Subcutaneous adipose tissue (tissue), 4 donors: ENCODE results near the gene TBC1D8. TPM values are rescaled to one million over a fixed set of nuclear protein-coding genes. Genes with fewer than 3 reads are reported as not detected.

Source experiments
- total RNA-seq, 4 donors: library from RNA; depleted of rRNA; stranded (reverse); fragments of >200 nt; gene quantifications; one replicate each; pipeline ENCODE4 v1.1.0, GENCODE V29; 2016
- TF ChIP-seq, protein P1 (sequence below): fragments of 450-650 bp; IDR thresholded peaks from one replicate; pipeline ENCODE4 v1.5.1; 2016; ENCODE audit warnings: low read depth, mild to moderate bottlenecking, control low read depth, antibody characterized with exemption, moderate library complexity

Gene TBC1D8
- total RNA-seq, 4 donors from 2014 or later = 21.2 to 119 (median 32.0) TPM

DNA sequence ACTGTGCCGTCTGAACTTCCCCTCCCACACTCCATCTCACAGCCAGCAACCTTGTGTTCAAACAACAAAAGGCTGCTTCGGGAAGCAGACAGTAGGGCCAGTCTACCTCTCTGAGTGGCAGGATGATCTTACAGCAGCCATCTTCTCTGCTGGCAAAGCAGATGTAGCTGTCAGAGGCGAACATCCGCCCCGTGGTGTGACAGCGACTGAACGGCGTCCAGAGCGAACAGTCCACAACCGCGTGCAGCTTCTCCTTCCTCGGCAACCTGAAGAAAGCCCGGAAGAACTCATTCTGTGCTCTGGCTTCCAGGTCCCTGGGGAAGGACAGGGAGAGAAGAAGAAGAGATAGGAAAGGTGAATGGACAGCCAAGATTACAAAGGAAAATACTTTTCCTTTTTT, 111.1 kb downstream of the TBC1D8 start:
- TF ChIP-seq, protein P1, sequence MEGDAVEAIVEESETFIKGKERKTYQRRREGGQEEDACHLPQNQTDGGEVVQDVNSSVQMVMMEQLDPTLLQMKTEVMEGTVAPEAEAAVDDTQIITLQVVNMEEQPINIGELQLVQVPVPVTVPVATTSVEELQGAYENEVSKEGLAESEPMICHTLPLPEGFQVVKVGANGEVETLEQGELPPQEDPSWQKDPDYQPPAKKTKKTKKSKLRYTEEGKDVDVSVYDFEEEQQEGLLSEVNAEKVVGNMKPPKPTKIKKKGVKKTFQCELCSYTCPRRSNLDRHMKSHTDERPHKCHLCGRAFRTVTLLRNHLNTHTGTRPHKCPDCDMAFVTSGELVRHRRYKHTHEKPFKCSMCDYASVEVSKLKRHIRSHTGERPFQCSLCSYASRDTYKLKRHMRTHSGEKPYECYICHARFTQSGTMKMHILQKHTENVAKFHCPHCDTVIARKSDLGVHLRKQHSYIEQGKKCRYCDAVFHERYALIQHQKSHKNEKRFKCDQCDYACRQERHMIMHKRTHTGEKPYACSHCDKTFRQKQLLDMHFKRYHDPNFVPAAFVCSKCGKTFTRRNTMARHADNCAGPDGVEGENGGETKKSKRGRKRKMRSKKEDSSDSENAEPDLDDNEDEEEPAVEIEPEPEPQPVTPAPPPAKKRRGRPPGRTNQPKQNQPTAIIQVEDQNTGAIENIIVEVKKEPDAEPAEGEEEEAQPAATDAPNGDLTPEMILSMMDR = no peak

DNA sequence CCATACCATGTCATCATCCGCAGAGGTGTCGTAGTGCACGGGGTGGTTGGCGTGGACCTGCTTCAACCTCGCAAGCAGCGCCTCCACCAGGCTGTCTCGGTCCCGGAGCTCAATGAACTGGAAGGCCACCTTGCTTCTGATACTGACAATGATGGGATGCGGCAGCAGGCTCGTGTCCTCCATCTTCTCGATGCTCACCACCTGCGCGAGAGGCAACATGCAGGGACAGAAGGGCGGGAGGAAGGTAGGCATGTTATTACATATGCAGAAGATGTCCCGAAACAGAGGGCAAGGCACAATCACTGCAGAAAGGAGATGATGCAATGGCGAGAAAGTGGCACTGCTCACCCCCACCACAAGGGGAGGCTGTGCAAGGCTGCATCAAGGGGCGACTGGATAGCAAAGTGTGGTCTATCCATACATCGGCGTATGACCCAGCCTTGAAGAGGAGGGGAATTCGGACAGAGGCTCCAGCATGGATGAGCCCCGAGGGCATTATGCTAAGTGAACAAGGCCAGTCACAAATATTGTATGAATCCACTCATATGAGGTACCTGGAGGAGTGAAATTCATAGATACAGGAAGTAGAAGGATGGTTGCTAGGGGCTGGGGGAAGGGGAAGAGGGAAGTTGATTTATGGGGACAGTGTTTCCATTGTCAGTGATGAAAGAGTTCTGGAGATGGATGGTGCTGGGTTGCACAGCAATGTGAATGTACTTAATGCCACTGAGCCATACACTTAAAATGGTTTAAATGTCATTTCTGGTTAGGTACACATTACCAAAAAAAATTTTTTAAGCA, 112.5 kb downstream of the TBC1D8 start:
- TF ChIP-seq, protein P1 = no peak

DNA sequence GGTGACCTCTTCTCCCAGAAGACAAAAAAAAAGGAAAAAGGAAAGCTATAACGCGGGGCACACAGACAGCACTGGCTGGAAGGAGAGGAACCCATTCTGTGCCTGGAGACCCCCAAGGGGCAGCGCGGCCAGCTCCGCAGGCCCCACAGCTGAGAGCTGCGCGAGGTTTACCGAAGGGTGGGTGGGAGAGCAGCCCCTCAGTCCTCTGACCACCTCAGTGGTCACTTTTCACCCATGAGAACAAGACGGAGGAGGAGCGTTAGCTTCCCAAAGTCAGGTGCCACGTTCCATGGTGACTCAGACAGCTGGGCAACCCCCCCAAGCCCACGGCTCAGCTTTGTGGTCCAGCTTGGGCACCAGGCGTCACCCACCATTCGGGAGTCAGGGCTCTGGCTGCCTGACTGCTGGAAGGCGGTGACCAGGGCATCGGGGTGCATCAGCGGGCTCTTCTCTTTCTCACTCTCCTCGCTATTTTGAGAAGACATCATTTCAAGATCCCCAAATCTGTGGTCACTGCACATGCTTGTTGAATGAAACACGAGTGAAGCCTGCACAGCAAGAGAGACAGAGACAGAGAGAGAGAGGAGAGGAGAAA, 113.9 kb downstream of the TBC1D8 start:
- TF ChIP-seq, protein P1 = no peak

DNA sequence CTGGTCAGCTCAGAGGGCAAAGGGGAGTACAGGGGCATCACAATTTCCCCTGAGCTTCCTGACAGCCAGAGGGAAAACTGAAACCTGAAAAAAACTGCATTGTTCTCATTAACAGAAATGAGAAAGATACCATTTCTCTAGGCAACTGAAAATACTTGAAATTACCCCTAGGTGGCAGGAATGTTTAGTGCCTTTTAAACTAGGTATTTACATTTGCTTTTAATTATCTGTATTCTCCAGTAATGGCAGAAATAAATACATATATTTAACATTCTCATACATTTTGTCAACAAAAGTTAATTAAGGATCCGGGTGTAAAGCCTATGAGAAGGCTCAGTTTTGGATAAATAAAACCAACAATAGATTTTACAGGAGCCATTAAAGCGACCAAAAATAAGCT, 114.6 kb downstream of the TBC1D8 start:
- TF ChIP-seq, protein P1 = no peak

DNA sequence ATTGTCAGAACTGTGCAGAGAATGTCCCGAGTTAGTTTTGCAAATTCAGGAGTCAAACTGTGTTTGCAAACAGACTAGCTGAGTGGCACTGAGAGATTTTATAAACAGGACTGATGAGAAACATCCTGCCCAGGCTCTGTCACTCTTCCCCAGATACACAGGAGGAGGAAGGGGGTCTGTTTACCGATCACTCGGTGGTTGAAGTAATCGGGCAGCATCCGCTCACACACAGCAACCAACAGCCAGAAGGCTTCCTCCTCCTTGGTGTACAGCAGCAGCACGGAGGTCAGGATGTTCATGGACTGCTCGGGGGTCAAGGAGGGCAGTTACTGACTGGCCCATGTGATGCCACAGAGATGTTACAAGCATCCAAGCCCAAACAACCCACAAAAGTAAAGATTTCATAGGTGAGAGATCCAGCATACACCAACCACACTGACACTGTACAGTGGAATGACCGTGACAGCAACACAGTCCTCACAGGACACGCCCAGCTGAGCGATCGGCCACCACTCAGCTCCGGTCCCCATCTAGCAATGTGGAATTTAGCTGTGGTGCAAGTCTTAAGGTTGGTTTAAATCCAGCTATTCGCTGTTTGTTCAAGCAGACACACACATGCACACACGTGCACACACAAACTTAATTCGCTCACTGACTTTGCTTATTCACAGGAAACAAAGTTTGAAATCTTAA, 119.0 kb downstream of the TBC1D8 start:
- TF ChIP-seq, protein P1 = no peak

DNA sequence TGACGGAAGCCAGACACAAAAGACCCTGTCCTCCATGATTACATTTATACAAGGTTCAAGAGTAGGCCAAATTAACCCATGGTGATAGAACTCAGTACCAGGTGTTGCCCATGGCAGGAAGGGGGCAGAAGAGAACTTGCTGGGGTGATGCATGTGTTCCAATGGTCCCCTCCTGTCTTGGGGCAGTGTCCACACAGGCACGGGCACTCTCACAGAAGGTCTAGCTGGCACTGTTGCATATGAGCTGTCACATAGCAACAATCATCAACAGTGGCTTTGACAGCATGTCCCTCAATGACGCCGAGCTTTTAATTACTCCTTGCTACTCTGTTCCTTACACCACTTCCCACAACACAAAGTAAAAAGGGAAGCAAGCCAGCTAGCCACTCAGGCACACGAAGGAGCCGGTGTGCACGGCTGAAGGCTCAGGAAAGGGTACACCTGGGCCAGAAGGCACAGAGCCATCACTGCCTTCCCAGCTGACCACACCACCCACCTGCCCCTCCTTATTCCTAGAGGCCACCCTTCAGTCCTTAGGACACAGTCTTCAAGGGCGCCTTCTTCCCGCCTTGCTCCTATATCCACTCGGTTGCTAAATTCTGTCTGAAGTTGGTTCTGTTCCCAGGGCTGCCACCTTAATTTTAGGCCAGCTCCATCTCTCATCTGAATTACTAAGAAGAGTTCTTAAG, 120.2 kb downstream of the TBC1D8 start:
- TF ChIP-seq, protein P1 = no peak
